A549 (cell line): ENCODE data around the gene POLR2E. TPM values are rescaled to one million over a fixed set of nuclear protein-coding genes. Genes with fewer than 3 reads are reported as not detected.

Experiments used
- ATAC-seq, 2 experiments: fragments of 200-7000 bp in 1 of 2; fragments of >200 bp in 1 of 2; cut with Nextera tagmentation in 1 of 2; cut with Tn5 transposase in 1 of 2; 3 replicates each; pipeline versions ENCODE4 v1.8.0 to v1.9.1; 2018 to 2020; ENCODE audit warnings: mild to moderate bottlenecking in 1 of 2, moderate library complexity in 1 of 2
- CTCF ChIA-PET: fragments of 300-600 bp; sonication (Branson Sonifier 250); formaldehyde crosslinking; extraction: SDS; loops from one replicate; lab custom pipeline; 2021; ENCODE audit warnings: antibody characterized with exemption, inconsistent platforms; lab: Yijun Ruan, JAX
- POLR2A ChIA-PET: fragments of 350-600 bp; formaldehyde crosslinking; extraction: SDS; loops from one replicate; lab custom pipeline; 2021; ENCODE audit warnings: antibody characterized with exemption, inconsistent platforms; lab: Yijun Ruan, JAX
- DNase-seq, 2 experiments: peaks; one replicate each; pipeline versions ENCODE4 v3.0.0 to v3.0.0-alpha.2; 2011 to 2016; ENCODE audit warnings: low read depth in 1 of 2, low spot score in 1 of 2
- FAIRE-seq: peaks from 2 replicates; lab custom pipeline; 2011; peaks lifted over from hg19 to GRCh38; lab: Jason Lieb, UNC
- H3K27ac ChIP-seq, 2 experiments: fragments of >200 bp; sonication (Bioruptor Twin); formaldehyde crosslinking; 3 replicates each; pipeline ENCODE4 v1.5.1; 2016 to 2017
- H3K4me1 ChIP-seq: fragments of >200 bp; sonication (Bioruptor Twin); formaldehyde crosslinking; 3 replicates; pipeline ENCODE4 v1.6.1; 2016
- H3K4me2 ChIP-seq: fragments of >200 bp; sonication (Bioruptor Twin); formaldehyde crosslinking; 3 replicates; pipeline ENCODE4 v1.6.1; 2016
- H3K4me3 ChIP-seq: fragments of >200 bp; sonication (Bioruptor Twin); formaldehyde crosslinking; 3 replicates; pipeline ENCODE4 v1.5.1; 2016
- H3K9me3 ChIP-seq: fragments of >200 bp; sonication (Bioruptor Twin); formaldehyde crosslinking; 3 replicates; pipeline ENCODE4 v1.6.1; 2016
- CEBPB ChIP-seq, 2 experiments: fragments of >200 bp in 1 of 2; sonication (Bioruptor Twin) in 1 of 2; formaldehyde crosslinking in 1 of 2; IDR thresholded peaks; 2 replicates each; pipeline ENCODE4 v1.6.1; 2012 to 2016
- ESRRA ChIP-seq: fragments of 150-350 bp; IDR thresholded peaks from 2 replicates; pipeline ENCODE4 v1.6.1; 2014; ENCODE audit warnings: mild to moderate bottlenecking, low read length, borderline replicate concordance
- FOSL2 ChIP-seq, 2 experiments: fragments of 450-650 bp in 1 of 2; fragments of >200 bp in 1 of 2; sonication (Bioruptor Twin) in 1 of 2; formaldehyde crosslinking; IDR thresholded peaks; 2 replicates each; pipeline versions ENCODE4 v1.5.0 to v1.6.1; 2016 to 2020; ENCODE audit warnings: mild to moderate bottlenecking in 1 of 2, moderate library complexity in 1 of 2
- GATA3 ChIP-seq: IDR thresholded peaks from 2 replicates; pipeline ENCODE4 v1.6.1; 2012; ENCODE audit warnings: borderline replicate concordance
- HDAC2 ChIP-seq: fragments of 200-600 bp; sonication (generic); IDR thresholded peaks from 2 replicates; pipeline ENCODE4 v1.6.1; 2016
- HOXA7 ChIP-seq: fragments of 250-450 bp; sonication (Bioruptor Pico); IDR thresholded peaks from 2 replicates; pipeline ENCODE4 v1.5.0; 2020; ENCODE audit warnings: mild to moderate bottlenecking, moderate library complexity
- JUN ChIP-seq, 2 experiments: fragments of >200 bp; sonication (Bioruptor Twin); formaldehyde crosslinking; IDR thresholded peaks; 2 replicates in 1 of 2; 3 replicates in 1 of 2; pipeline ENCODE4 v1.6.1; 2016 to 2017
- KDM1A ChIP-seq: fragments of 200-600 bp; sonication (generic); IDR thresholded peaks from 2 replicates; pipeline ENCODE4 v1.6.1; 2016; ENCODE audit warnings: low read depth, mild to moderate bottlenecking
- KDM5A ChIP-seq: fragments of 200-600 bp; sonication (generic); IDR thresholded peaks from 2 replicates; pipeline ENCODE4 v1.6.1; 2016; ENCODE audit warnings: antibody characterized with exemption, mild to moderate bottlenecking
- MAFK ChIP-seq: fragments of 450-650 bp; IDR thresholded peaks from 2 replicates; pipeline ENCODE4 v1.6.1; 2014; ENCODE audit not compliant: partially characterized antibody
- NR3C1 ChIP-seq: fragments of >200 bp; sonication (Bioruptor Twin); formaldehyde crosslinking; IDR thresholded peaks from 3 replicates; pipeline ENCODE4 v1.6.1; 2017
- POLR2AphosphoS2 ChIP-seq: conservative IDR thresholded peaks from 2 replicates; pipeline ENCODE4 v1.6.1; 2012; ENCODE audit warnings: low read length, improper control_type of control experiment, inconsistent platforms
- RCOR1 ChIP-seq: fragments of 150-350 bp; IDR thresholded peaks from 2 replicates; pipeline ENCODE4 v1.6.1; 2014; ENCODE audit warnings: antibody characterized with exemption, low read length, low read depth
- TFCP2L1 ChIP-seq: fragments of 250-450 bp; sonication (Bioruptor Pico); IDR thresholded peaks from 2 replicates; pipeline ENCODE4 v1.5.0; 2021; ENCODE audit warnings: mild to moderate bottlenecking
- ZC3H11A ChIP-seq: fragments of 450-650 bp; IDR thresholded peaks from 2 replicates; pipeline ENCODE4 v1.6.1; 2014; ENCODE audit warnings: antibody characterized with exemption, mild to moderate bottlenecking
- ZSCAN20 ChIP-seq: fragments of 250-450 bp; sonication (Bioruptor Pico); IDR thresholded peaks from 2 replicates; pipeline ENCODE4 v1.8.0; 2022; ENCODE audit warnings: mild to moderate bottlenecking, moderate library complexity
- WGBS: methylation state at CpG from one replicate; pipeline ENCODE4 v1.1.6; 2017; ENCODE audit errors: missing lambda C conversion rate; 5-methylcytosine and 5-hydroxymethylcytosine counted together
- polyA plus RNA-seq, 4 experiments: library from polyadenylated mRNA; depleted of rRNA in 3 of 4; stranded (reverse); fragments of >200 nt; fragmentation: RNase III in 1 of 4; extraction: RNeasy Plus Mini Kit Qiagen cat#74134 plus additional on column Dnase treatment in 1 of 4; gene quantifications; 2 replicates in 3 of 4; 3 replicates in 1 of 4; pipeline ENCODE4 v1.2.3, GENCODE V29; 2011 to 2017
- TF ChIP-seq, protein P1 (sequence below): fragments of 250-450 bp; sonication (Bioruptor Pico); IDR thresholded peaks from 2 replicates; pipeline ENCODE4 v1.5.0; 2020; ENCODE audit warnings: low read depth, mild to moderate bottlenecking, moderate library complexity
- TF ChIP-seq, protein P2 (sequence below): fragments of >200 bp; sonication (Bioruptor Twin); formaldehyde crosslinking; IDR thresholded peaks from 2 replicates; pipeline ENCODE4 v1.6.1; 2016

POLR2E gene
- polyA plus RNA-seq, 2 of the 4 experiments (the other 2 are of a cell fraction): 99.6 to 172 TPM

DNA sequence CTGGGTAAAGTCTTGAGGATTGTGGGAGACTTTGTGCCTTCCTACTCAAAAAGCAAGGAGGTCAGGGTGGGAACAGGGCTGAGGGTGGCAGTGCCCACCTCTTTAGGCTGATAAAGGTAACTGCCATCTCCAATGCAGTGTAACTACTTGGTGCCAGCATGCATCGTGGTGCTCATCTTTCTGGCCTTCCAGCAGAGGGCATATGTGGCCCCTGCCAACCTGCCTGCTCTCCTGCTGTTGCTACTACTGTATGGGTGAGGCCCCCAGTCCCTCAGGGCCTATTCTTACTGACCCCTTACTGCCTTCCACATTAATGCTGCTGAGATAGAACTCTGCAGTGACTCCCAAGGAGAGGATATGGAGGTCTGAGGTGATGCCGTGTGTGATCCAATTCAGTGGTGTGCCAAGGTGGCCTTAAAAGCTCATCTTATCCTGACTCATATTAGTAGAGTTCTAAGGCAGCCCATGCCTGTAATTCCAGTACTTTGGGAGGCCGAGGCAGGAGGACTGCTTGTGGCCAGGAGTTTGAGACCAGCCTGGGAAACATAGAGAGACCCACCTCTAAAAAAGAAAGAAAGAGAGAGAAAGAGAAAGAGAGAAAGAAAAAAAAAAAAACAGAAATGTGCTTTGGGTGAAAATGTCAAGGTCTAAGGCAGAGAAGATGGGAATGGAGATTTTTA is 37.9 kb downstream of the POLR2E start (continued):
- TF ChIP-seq GATA3 (no peak), HDAC2 (no peak)

GRCh38 chr19:1055886-1056620 is 39.1 kb downstream of the POLR2E start:
- no peak for FAIRE-seq
- no peak overlapping the region for H3K4me2 ChIP-seq
- no peaks in the 10 kb centered on the region for H3K9me3 ChIP-seq
- ChIA-PET CTCF (interaction anchor here (0.6 to 3.5 kb wide), 12 partner anchors 7 to 183 kb away, joined by 3 to 18 read pairs (median 4); partner anchors contain the start of genes ARHGAP45 and RNU6-2), POLR2A (interaction anchor here (1.3 kb wide), 1 partner anchor 9 kb away, joined by 3 read pairs; no protein-coding TSS in a partner anchor)
- no peak overlapping the region for H3K27ac ChIP-seq
- no peaks in the 10 kb centered on the region for H3K4me1 ChIP-seq
- ATAC-seq: no peak
- no peak overlapping the region for H3K4me3 ChIP-seq
- TF ChIP-seq MAFK: no peak
- TF ChIP-seq, protein P1, sequence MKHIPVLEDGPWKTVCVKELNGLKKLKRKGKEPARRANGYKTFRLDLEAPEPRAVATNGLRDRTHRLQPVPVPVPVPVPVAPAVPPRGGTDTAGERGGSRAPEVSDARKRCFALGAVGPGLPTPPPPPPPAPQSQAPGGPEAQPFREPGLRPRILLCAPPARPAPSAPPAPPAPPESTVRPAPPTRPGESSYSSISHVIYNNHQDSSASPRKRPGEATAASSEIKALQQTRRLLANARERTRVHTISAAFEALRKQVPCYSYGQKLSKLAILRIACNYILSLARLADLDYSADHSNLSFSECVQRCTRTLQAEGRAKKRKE (CRISPR knock-in tag): no peak
- TF ChIP-seq KDM5A: no peak
- TF ChIP-seq TFCP2L1 (CRISPR knock-in tag): no peak
- TF ChIP-seq POLR2AphosphoS2: no peak
- no peak for TF ChIP-seq ZSCAN20 (CRISPR knock-in tag)
- TF ChIP-seq, protein P2, sequence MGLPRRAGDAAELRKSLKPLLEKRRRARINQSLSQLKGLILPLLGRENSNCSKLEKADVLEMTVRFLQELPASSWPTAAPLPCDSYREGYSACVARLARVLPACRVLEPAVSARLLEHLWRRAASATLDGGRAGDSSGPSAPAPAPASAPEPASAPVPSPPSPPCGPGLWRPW: no peak
- no peak for TF ChIP-seq KDM1A
- no peak for TF ChIP-seq CEBPB (IDR thresholded peaks at IDR 0.05)
- no peak for TF ChIP-seq HOXA7 (CRISPR knock-in tag)
- no peak for TF ChIP-seq ZC3H11A
- WGBS: 89% methylated on average over 10 of the region's 20 CpGs
- DNase-seq: no peak

- Histone ChIP-seq H3K4me1 (no peaks in the 10 kb centered on the region), H3K4me2 (no peak overlapping the region), H3K9me3 (no peaks in the 10 kb centered on the region), H3K27ac (no peak overlapping the region), H3K4me3 (no peak overlapping the region)
- ATAC-seq: no peak
- CTCF ChIA-PET: interaction anchor here (0.8 to 3.5 kb wide), 5 partner anchors 10 to 140 kb away, joined by 3 to 18 read pairs (median 4); partner anchors contain the start of genes ARHGAP45 and RNU6-2
- TF ChIP-seq ZSCAN20 (CRISPR knock-in tag) (no peak), FOSL2 (IDR thresholded peaks at IDR 0.05) (no peak), FOSL2 (CRISPR knock-in tag; IDR thresholded peaks at IDR 0.05) (no peak), ESRRA (no peak), JUN (IDR thresholded peaks at IDR 0.05) (no peak), KDM1A (no peak), NR3C1 (no peak), RCOR1 (no peak)
- TF ChIP-seq, all 56 proteins: peak for 0
- POLR2A ChIA-PET: interaction anchor here (1.3 kb wide), 1 partner anchor 10 kb away, joined by 3 read pairs; no protein-coding TSS in a partner anchor
- no peak for DNase-seq
- 87% methylated on average over 4 of the region's 14 CpGs for WGBS
- no peak for FAIRE-seq
Observed at GRCh38 chr19:1055028-1055425, 40.1 kb downstream of the POLR2E start.
